ENCODE results near the gene GLCCI1.

Gene GLCCI1

DNA sequence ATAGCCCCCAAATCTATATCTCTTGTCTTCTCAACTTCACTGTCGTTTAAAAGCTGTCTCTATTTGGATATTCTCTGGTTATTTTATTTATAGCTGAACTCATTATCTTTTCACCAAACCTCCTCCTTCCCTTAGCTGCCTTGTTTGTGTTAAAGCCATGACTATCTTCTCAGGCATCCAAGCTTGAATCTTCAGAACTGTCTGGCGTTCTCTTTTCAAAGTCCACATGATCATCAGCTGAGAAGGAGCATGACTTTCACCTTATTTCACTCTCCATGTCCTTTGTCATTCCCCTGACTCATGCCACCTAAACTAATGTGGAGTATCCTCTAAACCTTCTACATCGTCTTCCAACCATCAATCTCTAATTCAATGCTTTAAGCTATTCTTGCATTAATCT is 5.7 kb upstream of the GLCCI1 start:
- DNase-seq (ENCODE audit: low read depth in 2 of 2) = no peak

DNA sequence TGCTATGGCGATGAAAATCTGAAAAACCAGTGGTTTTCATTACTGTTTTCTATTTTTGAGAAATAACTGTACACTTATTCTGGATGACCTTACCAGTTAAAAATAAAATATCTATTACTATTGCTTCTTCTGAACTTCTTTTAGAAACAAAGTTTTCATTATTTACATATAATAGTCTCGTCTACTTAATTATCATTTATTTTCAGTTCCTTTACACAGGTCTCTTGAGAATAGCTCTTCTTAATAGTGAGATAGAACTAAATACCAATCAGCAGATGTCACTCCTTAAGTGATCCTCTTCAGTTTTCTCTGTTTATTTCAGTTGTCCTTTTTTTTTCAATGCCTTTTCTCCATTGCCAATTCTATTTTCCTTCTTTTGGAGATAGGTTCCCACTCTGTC is 4.3 kb upstream of the GLCCI1 start:
- DNase-seq (ENCODE audit: low read depth in 2 of 2) = no peak

DNA sequence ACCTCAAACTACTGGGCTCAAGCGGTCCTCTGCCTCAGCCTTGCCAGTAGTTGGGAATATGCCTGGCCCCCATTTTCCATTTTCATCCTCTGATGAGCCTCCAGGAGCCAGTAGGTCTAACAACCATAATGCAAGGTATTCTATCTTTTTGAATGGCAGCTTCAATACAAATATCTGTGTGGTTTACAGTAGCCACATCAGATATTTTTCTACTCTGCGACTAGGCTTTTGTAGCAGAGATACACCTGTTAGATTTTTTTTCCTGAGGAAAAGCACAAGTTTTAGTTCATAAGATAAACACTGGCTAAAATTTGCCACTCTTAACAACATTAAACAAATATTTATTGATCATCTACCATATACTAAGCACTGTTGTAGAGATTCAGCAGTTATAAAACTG is 3.9 kb upstream of the GLCCI1 start:
- no peak for DNase-seq (ENCODE audit: low read depth in 2 of 2)

DNA sequence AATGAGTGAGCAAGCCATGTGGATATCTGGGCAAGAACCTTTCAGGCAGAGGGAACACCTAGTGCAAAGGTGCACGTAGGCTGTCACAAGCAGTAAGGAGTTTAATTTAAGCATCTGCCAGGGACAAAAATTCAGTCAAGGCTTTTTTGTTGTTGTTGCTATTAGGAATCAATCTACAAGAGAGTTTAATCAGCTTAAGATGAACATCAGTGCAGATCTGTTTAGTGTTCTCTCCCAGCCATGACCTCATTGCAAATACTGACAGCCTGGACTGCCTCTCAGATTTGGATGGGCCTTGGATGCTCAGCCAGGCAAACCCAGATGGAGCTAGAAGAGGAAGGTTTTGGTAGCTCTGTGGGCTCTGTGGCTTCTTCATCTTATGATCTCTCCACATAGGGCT is 3.3 kb upstream of the GLCCI1 start:
- DNase-seq (ENCODE audit: low read depth in 2 of 2) = no peak

DNA sequence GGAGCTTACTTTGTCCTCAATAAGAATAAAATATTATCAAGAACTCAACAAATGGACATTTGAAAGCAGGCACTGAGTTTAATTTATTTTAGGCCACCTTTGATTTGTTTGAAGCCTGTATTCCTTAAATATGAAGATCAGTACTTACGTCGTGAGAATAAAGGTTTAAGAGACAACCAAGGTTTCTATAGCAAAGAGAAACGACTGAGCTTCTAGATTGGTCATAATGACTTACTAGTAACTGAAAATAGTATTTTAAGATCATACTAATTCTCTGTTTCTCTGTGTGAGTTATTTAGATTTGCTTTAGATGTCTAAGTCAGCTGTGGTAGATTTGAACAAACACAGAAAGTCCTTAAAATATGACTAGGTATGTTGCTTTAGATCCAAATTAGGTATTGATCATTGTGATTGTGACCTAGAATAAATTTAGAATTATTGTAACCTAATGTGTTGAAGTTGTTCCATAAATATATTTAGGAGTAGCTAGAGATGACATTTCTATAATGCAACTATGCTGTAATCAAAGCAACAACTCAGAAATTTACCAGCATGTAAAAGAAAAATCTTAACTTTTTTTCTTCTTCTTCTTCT is 2.4 kb upstream of the GLCCI1 start:
- no peak for DNase-seq (ENCODE audit: low read depth in 2 of 2)

DNA sequence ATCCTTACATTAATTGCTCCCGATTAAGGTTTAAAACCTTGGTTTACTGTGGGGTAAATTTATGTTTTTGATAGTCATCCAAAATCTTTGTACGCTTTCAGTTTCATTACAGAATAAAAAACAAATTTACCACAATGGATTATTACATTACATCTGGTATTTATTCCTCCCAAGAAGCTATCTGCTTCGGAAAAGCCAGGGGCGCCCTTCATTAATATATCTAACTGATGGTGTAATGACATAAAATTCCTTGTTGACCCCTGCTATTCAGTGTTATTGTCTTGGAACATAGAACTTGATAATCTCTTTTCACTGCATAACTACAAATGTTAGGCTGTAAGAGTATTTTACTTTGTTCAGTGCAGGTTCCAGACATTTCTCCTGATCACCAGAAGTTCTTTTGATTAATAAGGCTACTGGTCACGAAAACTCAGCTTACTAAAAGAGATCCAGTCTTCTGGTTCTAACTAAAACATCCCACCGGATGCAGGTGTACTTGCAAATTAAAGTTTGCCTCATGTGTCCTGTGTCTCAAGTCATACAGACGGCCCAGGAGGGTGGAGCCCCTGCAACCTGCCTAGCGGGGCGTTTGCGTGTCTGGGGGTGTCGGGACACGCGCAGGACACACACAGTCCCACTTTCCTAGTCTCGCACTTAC is 581 bp upstream of the GLCCI1 start:
- no peak for DNase-seq (ENCODE audit: low read depth in 2 of 2)

DNA sequence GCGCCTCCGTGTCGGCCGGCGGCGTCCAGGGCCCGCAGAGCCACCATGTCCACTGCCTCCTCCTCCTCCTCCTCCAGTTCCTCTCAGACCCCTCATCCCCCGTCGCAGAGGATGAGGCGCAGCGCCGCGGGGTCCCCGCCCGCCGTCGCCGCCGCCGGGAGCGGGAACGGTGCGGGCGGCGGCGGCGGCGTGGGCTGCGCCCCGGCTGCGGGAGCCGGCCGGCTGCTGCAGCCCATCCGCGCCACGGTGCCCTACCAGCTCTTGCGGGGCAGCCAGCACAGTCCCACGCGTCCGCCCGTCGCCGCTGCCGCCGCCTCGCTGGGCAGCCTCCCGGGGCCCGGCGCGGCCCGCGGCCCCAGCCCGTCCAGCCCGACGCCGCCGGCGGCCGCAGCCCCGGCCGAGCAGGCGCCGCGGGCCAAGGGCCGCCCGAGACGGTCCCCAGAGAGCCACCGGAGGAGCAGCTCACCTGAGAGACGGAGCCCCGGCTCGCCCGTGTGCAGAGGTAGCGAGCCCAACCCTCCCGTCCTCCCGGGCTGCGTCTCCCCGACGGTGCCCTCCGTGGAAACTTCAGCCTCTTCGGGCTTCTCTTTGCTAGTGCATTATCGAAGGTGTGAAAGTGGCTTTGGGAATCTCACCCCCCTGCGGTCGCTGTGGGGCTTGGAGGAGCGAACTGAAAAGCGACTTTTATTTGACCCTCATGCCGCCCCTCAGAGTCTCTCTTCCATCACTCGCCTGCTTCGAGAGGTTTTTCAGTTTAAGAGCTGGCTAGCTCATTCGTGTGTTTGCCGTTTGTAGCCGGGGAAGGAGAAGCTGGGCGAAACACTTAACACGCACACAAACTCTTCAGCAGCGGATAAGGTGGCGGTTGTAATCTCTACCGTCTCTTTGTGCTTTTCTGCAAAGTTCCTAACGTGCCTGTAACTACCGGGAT is 975 bp downstream of the GLCCI1 start:
- peak in 1 of 2 experiments; percentile 31 for DNase-seq (ENCODE audit: low read depth in 2 of 2)

DNA sequence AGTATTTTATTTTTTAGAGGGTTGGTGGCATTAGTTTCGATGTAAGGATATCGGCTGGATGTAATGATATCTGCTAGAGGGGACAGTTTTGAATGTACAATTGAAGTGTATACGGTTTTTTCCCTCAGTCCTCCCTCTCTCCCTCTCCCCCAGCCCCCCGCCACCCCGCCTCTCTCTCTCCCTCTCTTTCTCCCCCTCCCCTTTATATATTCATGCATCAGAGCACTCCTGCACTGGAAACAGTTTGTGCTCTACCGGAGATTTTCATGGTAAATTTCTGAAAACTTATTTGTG is 1.6 kb downstream of the GLCCI1 start:
- no peak for DNase-seq (ENCODE audit: low read depth in 2 of 2)

DNA sequence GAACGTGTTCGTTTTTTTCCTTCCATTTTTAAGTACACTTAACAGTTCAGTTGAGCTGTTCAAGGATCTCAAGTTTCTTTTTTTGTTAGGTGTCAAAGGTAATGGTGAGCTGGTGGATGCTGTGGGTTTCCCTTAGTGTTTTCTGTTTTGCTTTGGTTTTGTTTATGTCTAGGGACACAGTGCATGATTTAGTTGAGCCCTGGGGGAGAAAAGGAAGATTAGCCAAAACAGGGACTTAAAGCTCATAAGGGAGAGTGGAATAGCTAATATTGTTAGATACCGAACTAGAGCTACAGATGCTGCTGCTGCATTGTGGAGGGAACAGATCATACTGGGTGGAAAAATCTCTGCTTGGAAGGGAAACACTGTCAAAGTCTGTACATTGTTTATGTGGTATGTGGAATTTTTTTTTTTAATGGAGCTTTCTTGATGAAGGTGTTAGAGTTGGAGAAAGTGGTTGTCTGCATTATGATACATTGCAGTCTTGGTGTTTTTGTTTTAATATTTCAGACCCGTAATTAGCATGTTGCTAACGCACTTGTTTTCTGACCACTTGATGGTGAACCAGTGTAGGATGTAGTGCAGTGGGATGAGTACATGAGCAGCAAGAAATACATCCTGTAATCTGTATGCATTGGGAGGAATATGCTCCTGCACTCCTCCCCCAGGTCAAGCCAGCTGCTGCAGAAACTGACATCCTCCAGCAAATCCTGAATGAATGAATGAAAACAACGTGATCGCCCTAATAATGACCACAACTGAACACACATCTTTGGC is 2.1 kb downstream of the GLCCI1 start:
- no peak for DNase-seq (ENCODE audit: low read depth in 2 of 2)

DNA sequence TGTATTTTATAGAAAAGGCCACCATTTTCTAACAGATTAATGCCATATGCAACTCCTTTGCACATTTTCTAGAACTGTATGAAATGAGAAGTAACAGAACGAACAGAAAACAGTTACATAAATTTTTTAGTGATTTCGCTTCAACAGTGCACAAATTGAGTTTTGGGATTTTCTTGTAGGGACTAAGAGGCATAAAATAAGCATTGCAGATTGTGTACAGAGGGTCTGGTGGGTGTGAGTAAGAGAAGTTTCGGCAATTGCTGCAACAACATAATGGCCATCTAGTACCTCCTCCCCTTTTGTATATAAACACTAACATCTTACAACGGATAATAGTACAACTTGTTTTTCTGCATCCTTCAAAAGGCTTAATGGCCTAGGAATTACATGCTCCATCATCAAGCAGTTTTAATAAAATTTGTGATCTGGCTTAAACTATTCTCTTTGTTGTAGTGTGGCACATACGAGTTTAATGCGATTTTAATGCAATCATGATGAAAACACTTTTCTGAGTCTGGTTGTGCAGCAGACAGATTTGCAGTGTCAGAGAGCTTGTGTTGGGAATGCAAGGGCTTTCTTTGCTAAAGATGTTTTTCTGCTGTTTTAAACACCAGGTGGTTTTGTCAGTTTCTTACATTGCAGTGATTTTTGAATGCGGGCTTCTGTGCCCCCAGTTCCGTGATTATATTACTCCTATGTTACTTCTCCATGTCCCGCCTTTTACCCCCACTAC is 2.9 kb downstream of the GLCCI1 start:
- DNase-seq (ENCODE audit: low read depth in 2 of 2) = no peak

DNA sequence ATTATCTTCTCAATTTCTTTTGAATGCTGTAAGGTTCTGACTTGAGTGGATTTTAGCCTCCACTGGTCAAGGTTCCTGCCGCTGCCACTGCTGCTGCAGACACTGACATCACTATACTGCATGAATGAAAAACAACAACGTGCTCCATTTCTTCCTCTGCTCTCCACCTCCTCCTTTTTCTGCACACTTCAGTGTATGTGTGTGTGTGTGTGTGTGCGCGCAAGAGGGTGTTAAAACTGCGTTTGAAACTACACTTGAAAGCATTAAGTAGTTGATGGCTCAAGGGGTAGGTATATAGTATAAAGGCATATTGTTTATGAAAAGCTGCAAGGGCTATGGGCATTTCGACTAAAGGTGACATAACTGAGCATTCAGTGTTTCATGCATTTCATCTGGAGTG is 3.5 kb downstream of the GLCCI1 start:
- DNase-seq (ENCODE audit: low read depth in 2 of 2) = no peak

DNA sequence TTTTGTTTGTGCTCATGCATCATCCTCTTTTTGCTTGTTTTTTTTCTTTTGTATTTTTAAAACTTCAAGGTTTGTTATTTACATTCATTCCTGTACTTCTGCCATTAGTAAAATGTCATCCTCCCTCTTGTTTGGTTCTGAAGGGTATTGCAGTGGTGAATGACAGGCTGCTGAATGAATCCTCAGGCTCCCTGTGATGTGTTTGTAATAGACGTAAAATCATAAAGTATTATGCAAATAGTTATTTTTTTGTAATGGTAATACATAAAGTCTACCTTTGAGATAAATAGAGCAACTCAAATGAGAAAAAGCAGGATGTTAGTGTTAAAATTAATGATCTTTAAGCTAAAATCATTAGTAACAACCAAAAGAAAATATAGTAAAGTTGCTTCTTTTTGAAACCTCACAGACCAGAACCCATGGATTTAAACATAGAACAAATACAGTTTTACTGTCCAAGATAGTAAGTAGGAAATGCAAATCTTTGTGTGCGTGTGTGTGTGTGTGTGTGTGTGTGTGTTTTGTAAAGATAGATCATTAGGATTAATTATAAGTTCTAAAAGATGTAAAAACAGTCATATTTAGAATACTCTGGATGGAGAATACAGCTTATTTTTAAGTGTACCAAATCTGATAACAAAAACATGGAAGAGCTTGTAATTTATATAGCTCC is 4.5 kb downstream of the GLCCI1 start:
- no peak for DNase-seq (ENCODE audit: low read depth in 2 of 2)

DNA sequence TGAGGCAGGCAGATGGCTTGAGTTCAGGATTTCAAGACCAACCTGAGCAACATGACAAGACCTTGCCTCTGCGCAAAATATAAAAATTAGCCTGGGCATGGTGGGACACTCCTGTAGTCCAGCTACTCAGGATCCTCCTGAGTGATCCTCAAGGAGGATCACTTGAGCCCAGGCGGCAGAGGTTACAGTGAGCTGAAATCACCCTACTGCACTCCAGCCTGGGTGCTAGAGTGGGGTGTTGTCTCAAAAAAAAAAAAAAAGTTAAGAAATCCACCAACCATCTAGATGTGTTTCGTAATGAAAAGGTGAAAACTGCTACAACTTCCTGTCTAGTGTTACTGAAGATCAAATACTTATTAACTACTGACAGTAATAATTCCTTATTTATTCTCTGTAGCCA is 8.1 kb downstream of the GLCCI1 start:
- DNase-seq (ENCODE audit: low read depth in 2 of 2) = no peak

DNA sequence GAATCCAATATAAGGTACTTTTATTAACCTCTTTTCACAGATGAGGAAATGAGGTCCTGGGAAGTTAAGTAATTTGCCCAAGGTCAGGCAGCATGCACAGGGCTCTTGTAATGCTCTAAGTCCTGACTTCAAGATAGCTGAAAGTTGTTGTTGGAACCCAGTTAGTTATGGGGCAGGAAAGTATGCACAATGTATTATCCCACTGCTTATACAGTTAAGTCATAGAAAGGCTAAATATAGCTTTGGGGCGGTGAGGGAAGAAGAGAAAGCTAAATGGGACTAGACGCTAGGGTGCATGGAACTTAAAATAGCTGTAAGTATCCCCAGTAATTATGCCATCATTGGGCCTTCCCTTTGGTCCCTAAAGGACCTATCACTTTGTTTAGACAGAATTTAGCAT is 9.2 kb downstream of the GLCCI1 start:
- DNase-seq (ENCODE audit: low read depth in 2 of 2) = no peak

DNA sequence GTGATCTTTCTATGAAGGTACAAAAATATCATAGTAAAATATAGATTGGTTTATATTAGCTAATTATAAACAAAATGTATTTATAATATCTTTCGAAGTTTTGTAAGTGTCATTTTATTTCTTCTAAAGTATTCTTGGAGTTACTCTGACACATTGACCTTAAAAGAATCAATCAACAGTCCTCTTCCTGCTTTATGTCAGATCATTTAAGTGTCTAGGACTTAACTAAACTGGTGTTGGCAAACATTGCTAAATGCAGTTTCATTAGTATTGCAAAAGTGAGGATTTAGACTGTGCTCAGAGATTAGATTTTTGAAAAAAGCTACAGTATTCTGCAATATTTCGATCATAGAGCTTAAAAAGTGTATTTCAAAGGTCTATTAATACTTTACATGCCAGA is 10.3 kb downstream of the GLCCI1 start:
- DNase-seq (ENCODE audit: low read depth in 2 of 2) = no peak

DNA sequence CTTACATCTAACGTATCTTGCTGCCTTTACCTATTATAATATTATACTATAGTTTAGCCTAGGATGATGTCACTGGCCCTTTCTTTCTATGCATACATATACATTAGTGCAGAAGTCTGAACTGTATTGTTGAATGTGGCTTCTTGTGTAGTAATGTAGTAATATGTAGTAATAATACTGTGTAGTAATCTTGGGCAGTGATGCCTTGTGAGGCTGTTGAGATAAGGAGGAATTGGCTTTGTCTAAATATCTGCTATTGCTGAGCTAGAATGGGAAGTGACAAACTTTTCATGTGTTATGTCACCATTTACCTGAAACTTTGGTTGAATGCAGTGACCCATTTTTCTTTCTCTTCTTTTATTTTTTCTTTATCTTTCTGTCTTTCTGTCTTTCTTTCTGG is 11.0 kb downstream of the GLCCI1 start:
- no peak for DNase-seq (ENCODE audit: low read depth in 2 of 2)

DNA sequence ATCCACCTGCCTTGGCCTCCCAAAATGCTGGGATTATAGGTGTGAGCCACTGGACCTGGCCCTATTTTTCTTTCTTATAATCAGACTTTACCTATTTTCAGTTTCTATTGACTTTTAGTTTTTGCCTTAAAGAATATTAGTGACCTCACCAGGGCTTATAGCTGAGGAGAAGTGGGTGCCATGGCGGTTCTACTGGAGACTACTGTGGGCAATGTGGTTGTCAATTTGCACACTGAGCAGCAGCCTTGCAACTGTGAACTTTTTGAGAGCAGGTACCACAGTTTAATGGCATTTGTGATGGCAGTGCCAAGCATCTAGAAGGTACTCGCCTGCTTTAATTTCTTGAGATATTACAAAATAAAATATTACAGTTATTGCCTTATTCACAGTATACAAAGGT is 11.5 kb downstream of the GLCCI1 start:
- no peak for DNase-seq (ENCODE audit: low read depth in 2 of 2)

DNA sequence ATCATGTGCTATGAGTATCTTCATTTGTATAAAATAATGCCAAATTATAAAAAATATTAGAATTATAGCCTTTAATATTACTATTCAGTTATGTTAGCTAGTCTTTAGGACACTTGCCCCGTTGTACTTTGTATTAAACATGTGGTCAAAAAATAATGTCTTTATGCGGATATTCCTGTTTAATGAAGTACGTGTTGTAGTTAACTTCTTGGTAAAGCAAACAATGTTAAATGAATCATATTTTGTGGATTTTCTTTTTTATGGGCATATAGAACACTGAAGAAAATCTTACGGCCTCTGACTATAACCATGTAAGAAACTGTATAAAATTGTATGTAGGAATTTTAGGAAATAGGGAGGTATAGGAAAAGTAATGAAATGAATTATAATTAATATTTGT is 14.3 kb downstream of the GLCCI1 start:
- DNase-seq (ENCODE audit: low read depth in 2 of 2) = no peak

DNA sequence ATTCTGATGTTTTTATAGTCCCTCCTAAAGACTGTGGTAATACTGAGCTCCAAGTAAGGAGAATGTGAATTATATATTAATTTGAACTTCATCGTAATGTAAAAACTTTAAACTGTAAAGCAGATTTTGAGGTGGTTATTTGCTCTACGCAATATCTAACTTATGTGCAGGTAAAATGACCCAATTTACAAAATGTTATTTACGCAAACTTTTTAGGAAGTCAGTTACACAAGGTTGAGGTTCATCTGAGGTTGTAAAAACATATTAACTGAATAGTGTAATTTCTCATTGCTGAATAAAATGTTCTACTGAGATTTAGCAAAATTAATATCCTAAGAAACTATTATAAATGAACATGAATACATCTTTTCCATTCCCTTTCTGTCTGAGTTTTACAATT is 15.8 kb downstream of the GLCCI1 start:
- DNase-seq (ENCODE audit: low read depth in 2 of 2) = no peak

DNA sequence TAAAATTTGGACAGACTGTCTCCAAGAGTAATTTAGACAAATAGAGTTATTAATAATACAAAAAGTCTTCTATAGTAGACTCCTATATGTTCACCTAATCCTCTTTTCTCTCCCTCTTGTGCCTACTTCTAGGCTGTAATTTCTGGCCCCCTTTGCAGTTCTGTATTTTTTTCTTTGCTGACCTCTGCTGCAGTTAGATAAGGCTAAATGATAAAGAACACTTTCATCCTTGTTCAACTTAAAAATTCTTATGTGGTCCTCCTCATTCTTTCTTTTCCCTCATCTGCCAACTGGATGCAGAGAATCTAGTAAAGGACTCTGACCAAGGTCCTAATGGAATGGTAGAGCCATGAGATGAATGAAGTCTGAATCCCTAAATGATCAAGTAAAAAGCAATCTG is 20.1 kb downstream of the GLCCI1 start:
- no peak for DNase-seq (ENCODE audit: low read depth in 2 of 2)

DNA sequence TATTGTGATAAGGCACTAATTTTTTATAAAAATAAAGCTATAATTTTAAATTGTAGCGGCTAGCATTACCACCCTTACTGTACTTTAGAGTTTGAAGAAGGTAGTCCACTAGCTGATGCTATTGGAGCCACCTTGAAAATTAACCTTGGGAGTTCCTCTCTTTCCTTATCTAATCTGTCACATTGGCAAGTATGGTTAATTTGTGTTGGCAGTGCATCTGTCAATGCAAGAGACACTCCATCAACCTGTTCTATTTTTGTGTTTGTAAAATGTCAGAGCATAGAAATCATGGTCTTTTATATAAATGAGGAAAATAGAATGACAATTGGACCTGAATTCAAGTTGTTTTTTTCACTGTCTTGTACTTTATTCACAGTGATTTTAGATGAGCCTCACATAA is 20.5 kb downstream of the GLCCI1 start:
- DNase-seq (ENCODE audit: low read depth in 2 of 2) = no peak

Data from stimulated activated CD4-positive, alpha-beta T cell treated with anti-CD3 and anti-CD28 coated beads, Interleukin-12 subunit alpha, Interleukin-12 subunit beta, amount 100 ng/mL, for 24 hours (primary cell).